HG03159 (cell line): ENCODE results near the gene FAM120AOS.
"Not testable (repeated sequence)": the region's sequence is repeated elsewhere in the genome, so short reads cannot be mapped to it uniquely, and the experiment has no call there.

ENCODE experiments used
- ATAC-seq: cut with Tn5 transposase; IDR thresholded peaks from one replicate; pipeline ENCODE4 v1.9.1; 2021; ENCODE audit warnings: mild to moderate bottlenecking, moderate library complexity; ENCODE audit not compliant: unreplicated experiment

Gene FAM120AOS

GRCh38 chr9:93440896-93441580 lies 12.3 kb downstream of the FAM120AOS start:
- no peak for ATAC-seq

GRCh38 chr9:93439301-93439700 lies 14.1 kb downstream of the FAM120AOS start:
- ATAC-seq: not testable (repeated sequence)

- ATAC-seq: no peak
These were observed 15.4 kb downstream of the FAM120AOS start for GRCh38 chr9:93437996-93438395.

GRCh38 chr9:93436655-93437407 lies 16.6 kb downstream of the FAM120AOS start:
- ATAC-seq: no peak

- ATAC-seq: no peak
These were observed 17.2 kb downstream of the FAM120AOS start for GRCh38 chr9:93436218-93436617.

GRCh38 chr9:93435386-93435785 lies 18.0 kb downstream of the FAM120AOS start:
- ATAC-seq: no peak

- ATAC-seq: no peak
These were observed 19.3 kb downstream of the FAM120AOS start for GRCh38 chr9:93434056-93434455.

- ATAC-seq: no peak
These were observed 20.4 kb downstream of the FAM120AOS start for GRCh38 chr9:93432964-93433363.

GRCh38 chr9:93431539-93432105 lies 21.8 kb downstream of the FAM120AOS start:
- no peak for ATAC-seq

GRCh38 chr9:93427655-93428379 lies 25.6 kb downstream of the FAM120AOS start:
- ATAC-seq: no peak

GRCh38 chr9:93422977-93423616 lies 30.3 kb downstream of the FAM120AOS start:
- ATAC-seq: no peak

- no peak for ATAC-seq
These were observed 34.4 kb downstream of the FAM120AOS start for GRCh38 chr9:93419023-93419422.

GRCh38 chr9:93417538-93417937 lies 35.8 kb downstream of the FAM120AOS start:
- no peak for ATAC-seq

- no peak for ATAC-seq
These were observed 36.7 kb downstream of the FAM120AOS start for GRCh38 chr9:93416530-93417235.

- ATAC-seq: no peak
These were observed 38.1 kb downstream of the FAM120AOS start for GRCh38 chr9:93415176-93415690.

GRCh38 chr9:93413530-93413929 lies 39.9 kb downstream of the FAM120AOS start:
- no peak for ATAC-seq

GRCh38 chr9:93406371-93406770 lies 47.0 kb downstream of the FAM120AOS start:
- ATAC-seq: no peak

GRCh38 chr9:93398471-93398870 lies 54.9 kb downstream of the FAM120AOS start:
- ATAC-seq: no peak

- ATAC-seq: no peak
These were observed 55.6 kb downstream of the FAM120AOS start for GRCh38 chr9:93397661-93398373.
